Measurements from ENCODE around the gene PRKN. TPM values are rescaled to one million over a fixed set of nuclear protein-coding genes. Genes with fewer than 3 reads are reported as not detected.

Gene PRKN
- total RNA-seq, 1 experiment from 2014 or later: 0.34 TPM

DNA sequence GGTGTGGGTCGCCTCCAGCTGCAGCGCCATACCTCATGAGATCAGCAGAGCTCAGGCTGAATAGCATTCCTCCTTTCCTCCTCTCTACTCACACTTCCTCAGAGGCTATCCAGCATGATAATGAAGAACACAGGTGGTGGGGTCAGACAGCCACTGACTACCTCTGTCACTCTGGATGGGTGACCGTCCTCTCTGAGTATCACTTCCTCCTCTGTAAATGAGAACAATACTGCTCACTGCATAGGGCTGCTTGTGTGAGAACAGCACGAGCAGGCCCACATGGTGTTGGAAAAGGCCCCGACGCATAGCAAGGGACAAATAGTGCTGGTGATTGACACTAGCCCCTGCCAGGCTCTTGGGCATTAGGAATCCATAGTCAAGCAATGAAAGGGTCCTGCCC lies 239.1 kb downstream of the PRKN start:
- no peak for DNase-seq
- no peaks in the 10 kb centered on the region for H3K9me3 Mint-ChIP-seq (ENCODE audit: unreplicated experiment)
- no TSS peak for BruUV-seq (replicated peaks)
- POLR2A ChIA-PET: no interaction called here
- intact Hi-C loops (cut with micrococcal nuclease; ENCODE audit: unreplicated experiment): no loop called here
- H3K4me3 Mint-ChIP-seq (ENCODE audit: unreplicated experiment): no peak overlapping the region
- H3K27ac Mint-ChIP-seq (ENCODE audit: unreplicated experiment): no peak overlapping the region
- no peaks in the 10 kb centered on the region for H3K9me3 ChIP-seq
- H3K4me1 Mint-ChIP-seq (ENCODE audit: low read depth, unreplicated experiment): no peaks in the 10 kb centered on the region
- H3K4me3 ChIP-seq (ENCODE audit: low read depth, low read length): no peak overlapping the region
- TF ChIP-seq CTCF (IDR thresholded peaks at IDR 0.05; ENCODE audit: insufficient read depth in 1 of 2, low read depth in 1 of 2, low read length in 1 of 2, severe bottlenecking in 1 of 2, unreplicated experiment in 1 of 2): no peak
- CTCF ChIA-PET: no interaction called here
- no peaks in the 10 kb centered on the region for H3K4me1 ChIP-seq
- H3K36me3 ChIP-seq (ENCODE audit: control insufficient read depth, insufficient read depth, low read length): no peaks in the 10 kb centered on the region
- H3K27me3 Mint-ChIP-seq (ENCODE audit: insufficient read depth, unreplicated experiment): peaks cover 9% of the 10 kb centered on the region
- no peaks in the 10 kb centered on the region for H3K27me3 ChIP-seq (replicated peaks; ENCODE audit: control insufficient read depth, insufficient read depth, low read length)
- no peaks in the 10 kb centered on the region for H3K36me3 Mint-ChIP-seq (ENCODE audit: insufficient read depth, unreplicated experiment)

DNA sequence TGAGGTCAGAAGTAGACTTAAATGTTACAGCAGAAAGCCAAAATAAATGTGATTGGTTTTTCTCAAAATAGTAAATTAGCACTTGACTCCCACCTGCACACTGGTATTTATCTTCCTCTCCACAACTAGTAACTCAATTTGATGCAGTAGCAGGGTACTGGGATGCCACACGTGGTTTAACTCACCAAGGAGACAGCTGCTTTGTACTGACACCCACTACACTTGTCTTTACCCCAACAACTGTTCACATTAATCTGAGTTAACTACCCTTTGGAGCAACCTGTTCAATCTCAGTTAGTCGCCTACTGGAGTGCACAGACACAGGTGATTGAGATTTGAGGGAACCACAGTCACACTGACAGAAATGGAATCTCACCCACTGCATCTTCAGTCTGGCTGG lies 242.1 kb downstream of the PRKN start:
- H3K9me3 Mint-ChIP-seq (ENCODE audit: unreplicated experiment): no peaks in the 10 kb centered on the region
- no peaks in the 10 kb centered on the region for H3K36me3 Mint-ChIP-seq (ENCODE audit: insufficient read depth, unreplicated experiment)
- H3K4me1 Mint-ChIP-seq (ENCODE audit: low read depth, unreplicated experiment): no peaks in the 10 kb centered on the region
- POLR2A ChIA-PET: no interaction called here
- Histone ChIP-seq H3K27me3 (replicated peaks; ENCODE audit: control insufficient read depth, insufficient read depth, low read length) (no peaks in the 10 kb centered on the region), H3K9me3 (no peaks in the 10 kb centered on the region), H3K4me3 (ENCODE audit: low read depth, low read length) (no peak overlapping the region), H3K36me3 (ENCODE audit: control insufficient read depth, insufficient read depth, low read length) (no peaks in the 10 kb centered on the region), H3K4me1 (no peaks in the 10 kb centered on the region)
- H3K4me3 Mint-ChIP-seq (ENCODE audit: unreplicated experiment): no peak overlapping the region
- no TSS peak for BruUV-seq (replicated peaks)
- H3K27ac Mint-ChIP-seq (ENCODE audit: unreplicated experiment): no peak overlapping the region
- CTCF ChIA-PET: no interaction called here
- DNase-seq: no peak
- H3K27me3 Mint-ChIP-seq (ENCODE audit: insufficient read depth, unreplicated experiment): peaks cover 9% of the 10 kb centered on the region
- TF ChIP-seq CTCF (IDR thresholded peaks at IDR 0.05; ENCODE audit: insufficient read depth in 1 of 2, low read depth in 1 of 2, low read length in 1 of 2, severe bottlenecking in 1 of 2, unreplicated experiment in 1 of 2): no peak
- intact Hi-C loops (cut with micrococcal nuclease; ENCODE audit: unreplicated experiment): no loop called here

GRCh38 chr6:162481938-162482337 lies 245.6 kb downstream of the PRKN start:
- Mint-ChIP-seq H3K4me3 (ENCODE audit: unreplicated experiment) (no peak overlapping the region), H3K9me3 (ENCODE audit: unreplicated experiment) (no peaks in the 10 kb centered on the region), H3K36me3 (ENCODE audit: insufficient read depth, unreplicated experiment) (no peaks in the 10 kb centered on the region), H3K4me1 (ENCODE audit: low read depth, unreplicated experiment) (no peaks in the 10 kb centered on the region), H3K27ac (ENCODE audit: unreplicated experiment) (no peak overlapping the region), H3K27me3 (ENCODE audit: insufficient read depth, unreplicated experiment) (no peaks in the 10 kb centered on the region)
- no peak overlapping the region for H3K4me3 ChIP-seq (ENCODE audit: low read depth, low read length)
- no peaks in the 10 kb centered on the region for H3K36me3 ChIP-seq (ENCODE audit: control insufficient read depth, insufficient read depth, low read length)
- intact Hi-C loops (cut with micrococcal nuclease; ENCODE audit: unreplicated experiment): no loop called here
- no TSS peak for BruUV-seq (replicated peaks)
- ChIA-PET POLR2A (no interaction called here), CTCF (no interaction called here)
- H3K4me1 ChIP-seq: no peaks in the 10 kb centered on the region
- TF ChIP-seq CTCF (IDR thresholded peaks at IDR 0.05; ENCODE audit: insufficient read depth in 1 of 2, low read depth in 1 of 2, low read length in 1 of 2, severe bottlenecking in 1 of 2, unreplicated experiment in 1 of 2): no peak
- H3K27me3 ChIP-seq (replicated peaks; ENCODE audit: control insufficient read depth, insufficient read depth, low read length): no peaks in the 10 kb centered on the region; the same call in 1 of the 2 replicates
- no peak for DNase-seq
- no peaks in the 10 kb centered on the region for H3K9me3 ChIP-seq
